Measurements from ENCODE around the gene RAB26.
"Not testable (repeated sequence)": the region's sequence is repeated elsewhere in the genome, so short reads cannot be mapped to it uniquely, and the experiment has no call there.

- TF ChIP-seq CTCF (tag by site-specific recombination; IDR thresholded peaks at IDR 0.05); GFI1B (tag by site-specific recombination; IDR thresholded peaks at IDR 0.05); ZNF530 (tag by site-specific recombination; IDR thresholded peaks at IDR 0.05; ENCODE audit: low read depth); HOXA7 (CRISPR knock-in tag; IDR thresholded peaks at IDR 0.05; ENCODE audit: borderline replicate concordance); YY1 (tag by site-specific recombination; IDR thresholded peaks at IDR 0.05); ZNF391 (tag by site-specific recombination; IDR thresholded peaks at IDR 0.05; ENCODE audit: borderline replicate concordance, low read depth); ZNF692 (tag by site-specific recombination; IDR thresholded peaks at IDR 0.05): not testable (repeated sequence)
- TF ChIP-seq, protein P1, sequence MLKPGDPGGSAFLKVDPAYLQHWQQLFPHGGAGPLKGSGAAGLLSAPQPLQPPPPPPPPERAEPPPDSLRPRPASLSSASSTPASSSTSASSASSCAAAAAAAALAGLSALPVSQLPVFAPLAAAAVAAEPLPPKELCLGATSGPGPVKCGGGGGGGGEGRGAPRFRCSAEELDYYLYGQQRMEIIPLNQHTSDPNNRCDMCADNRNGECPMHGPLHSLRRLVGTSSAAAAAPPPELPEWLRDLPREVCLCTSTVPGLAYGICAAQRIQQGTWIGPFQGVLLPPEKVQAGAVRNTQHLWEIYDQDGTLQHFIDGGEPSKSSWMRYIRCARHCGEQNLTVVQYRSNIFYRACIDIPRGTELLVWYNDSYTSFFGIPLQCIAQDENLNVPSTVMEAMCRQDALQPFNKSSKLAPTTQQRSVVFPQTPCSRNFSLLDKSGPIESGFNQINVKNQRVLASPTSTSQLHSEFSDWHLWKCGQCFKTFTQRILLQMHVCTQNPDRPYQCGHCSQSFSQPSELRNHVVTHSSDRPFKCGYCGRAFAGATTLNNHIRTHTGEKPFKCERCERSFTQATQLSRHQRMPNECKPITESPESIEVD (tag by site-specific recombination; IDR thresholded peaks at IDR 0.05), result not testable (repeated sequence)
Measured at GRCh38 chr16:2135071-2135470, 13.4 kb upstream of the RAB26 start.

Data from HEK293 (cell line).